IMR-90 (cell line): ENCODE data around the gene BYSL. TPM values are rescaled to one million over a fixed set of nuclear protein-coding genes. Genes with fewer than 3 reads are reported as not detected.

Experiments
- ATAC-seq: fragments of 200-7000 bp; cut with Tn5 transposase; 2 replicates; pipeline ENCODE4 v1.9.1; 2020; ENCODE audit warnings: low read depth, mild to moderate bottlenecking, moderate library complexity
- BruUV-seq: library from RNA; stranded (reverse); fragments of 400-500 nt; replicated peaks from 2 replicates; lab custom pipeline; 2021; lab: Mats Ljungman, UMichigan
- CTCF ChIA-PET: fragments of 300-600 bp; formaldehyde crosslinking; extraction: SDS; loops from one replicate; lab custom pipeline; 2021; ENCODE audit warnings: antibody characterized with exemption; lab: Yijun Ruan, JAX
- POLR2A ChIA-PET: fragments of 300-600 bp; sonication (Branson Sonifier 250); formaldehyde crosslinking; loops from one replicate; lab custom pipeline; 2022; ENCODE audit warnings: antibody characterized with exemption; ENCODE audit not compliant: unreplicated experiment; lab: Charles Lee
- DNase-seq: peaks from one replicate; pipeline ENCODE4 v3.0.0; 2013
- H2AFZ ChIP-seq: replicated peaks from 2 replicates; pipeline ENCODE3; 2013; ENCODE audit warnings: low read length, mild to moderate bottlenecking; ENCODE audit not compliant: poor library complexity
- H2AK5ac ChIP-seq: 2 replicates; pipeline ENCODE4 v1.6.1; 2013; ENCODE audit warnings: low read depth, low read length, inconsistent platforms
- H2AK9ac ChIP-seq: replicated peaks from 2 replicates; pipeline ENCODE3; 2013; ENCODE audit warnings: mild to moderate bottlenecking, low read depth, low read length, moderate library complexity; ENCODE audit not compliant: poor library complexity
- H2BK120ac ChIP-seq: 2 replicates; pipeline ENCODE4 v1.6.1; 2013; ENCODE audit warnings: low read depth, low read length, inconsistent platforms
- H2BK15ac ChIP-seq: 3 replicates; pipeline ENCODE4 v1.6.1; 2013; ENCODE audit warnings: low read depth, low read length, inconsistent platforms
- H2BK20ac ChIP-seq: 2 replicates; pipeline ENCODE4 v1.6.1; 2013; ENCODE audit warnings: low read depth, mild to moderate bottlenecking, inconsistent platforms, low read length, moderate library complexity
- H2BK5ac ChIP-seq: 2 replicates; pipeline ENCODE4 v1.6.1; 2013; ENCODE audit warnings: mild to moderate bottlenecking, low read depth, low read length, inconsistent platforms; ENCODE audit not compliant: poor library complexity, severe bottlenecking
- H3K14ac ChIP-seq: replicated peaks from 2 replicates; pipeline ENCODE4 v1.6.1; 2013; ENCODE audit warnings: low read depth, low read length, inconsistent platforms
- H3K18ac ChIP-seq: 2 replicates; pipeline ENCODE4 v1.6.1; 2013; ENCODE audit warnings: low read depth, low read length, control low read depth
- H3K23ac ChIP-seq: 2 replicates; pipeline ENCODE4 v1.6.1; 2013; ENCODE audit warnings: low read depth, low read length, inconsistent platforms
- H3K27ac ChIP-seq: 2 replicates; pipeline ENCODE4 v1.5.1; 2013; ENCODE audit warnings: mild to moderate bottlenecking, control low read depth, low read length; ENCODE audit not compliant: insufficient read depth
- H3K27me3 ChIP-seq: 2 replicates; pipeline ENCODE4 v1.6.1; 2013; ENCODE audit warnings: low read length; ENCODE audit not compliant: control insufficient read depth, insufficient read depth
- H3K36me3 ChIP-seq: 2 replicates; pipeline ENCODE4 v1.6.1; 2013; ENCODE audit warnings: low read length, mixed read lengths; ENCODE audit not compliant: control insufficient read depth, insufficient read depth
- H3K4ac ChIP-seq: 2 replicates; pipeline ENCODE4 v1.6.1; 2013; ENCODE audit warnings: low read depth, low read length, inconsistent platforms
- H3K4me1 ChIP-seq: 2 replicates; pipeline ENCODE4 v1.6.1; 2013; ENCODE audit warnings: low read length, mixed read lengths; ENCODE audit not compliant: control insufficient read depth, insufficient read depth
- H3K4me2 ChIP-seq: 2 replicates; pipeline ENCODE4 v1.6.1; 2013; ENCODE audit warnings: low read depth, mild to moderate bottlenecking, control low read depth, low read length, moderate library complexity
- H3K4me3 ChIP-seq: 2 replicates; pipeline ENCODE4 v1.5.1; 2013; ENCODE audit warnings: low read depth, mild to moderate bottlenecking, control low read depth, low read length, moderate library complexity; ENCODE audit not compliant: insufficient read depth
- H3K56ac ChIP-seq: 2 replicates; pipeline ENCODE4 v1.6.1; 2013; ENCODE audit warnings: low read length, inconsistent platforms; ENCODE audit not compliant: insufficient read depth; ENCODE audit errors: extremely low read depth
- H3K79me1 ChIP-seq, 2 experiments: 2 replicates each; pipeline ENCODE4 v1.6.1; 2013; ENCODE audit warnings: low read length in 2 of 2, inconsistent platforms in 1 of 2, low read depth in 1 of 2
- H3K9ac ChIP-seq: 2 replicates; pipeline ENCODE4 v1.6.1; 2013; ENCODE audit warnings: low read depth, low read length, control low read depth
- H3K9me1 ChIP-seq: 2 replicates; pipeline ENCODE4 v1.6.1; 2013; ENCODE audit warnings: low read length, inconsistent platforms; ENCODE audit not compliant: insufficient read depth
- H3K9me3 ChIP-seq: 2 replicates; pipeline ENCODE4 v1.6.1; 2013; ENCODE audit warnings: low read length; ENCODE audit not compliant: control insufficient read depth, insufficient read depth
- H4K20me1 ChIP-seq: 2 replicates; pipeline ENCODE4 v1.6.1; 2013; ENCODE audit warnings: low read length, inconsistent platforms; ENCODE audit not compliant: insufficient read depth
- H4K5ac ChIP-seq: 2 replicates; pipeline ENCODE4 v1.6.1; 2013; ENCODE audit warnings: mild to moderate bottlenecking, low read depth, low read length, control low read depth
- H4K8ac ChIP-seq, 2 experiments: 2 replicates each; pipeline ENCODE4 v1.6.1; 2013; ENCODE audit warnings: low read depth in 2 of 2, low read length in 2 of 2, control low read depth in 1 of 2, inconsistent platforms in 1 of 2
- H4K91ac ChIP-seq: 2 replicates; pipeline ENCODE4 v1.6.1; 2013; ENCODE audit warnings: low read depth, low read length, inconsistent platforms; ENCODE audit not compliant: insufficient read depth
- BHLHE40 ChIP-seq: fragments of 150-350 bp; IDR thresholded peaks from 2 replicates; pipeline ENCODE4 v1.6.1; 2016; ENCODE audit warnings: mild to moderate bottlenecking, low read depth, low read length
- CEBPB ChIP-seq: IDR thresholded peaks from 2 replicates; pipeline ENCODE4 v1.6.1; 2012; ENCODE audit warnings: low read depth, low read length, improper control_type of control experiment
- CTCF ChIP-seq: conservative IDR thresholded peaks from 2 replicates; pipeline ENCODE4 v1.5.1; 2012; ENCODE audit warnings: mild to moderate bottlenecking, low read depth, low read length, improper control_type of control experiment
- FOS ChIP-seq: fragments of 150-350 bp; IDR thresholded peaks from 2 replicates; pipeline ENCODE4 v1.6.1; 2016; ENCODE audit warnings: low read depth, low read length
- MAFK ChIP-seq: IDR thresholded peaks from 2 replicates; pipeline ENCODE4 v1.6.1; 2012; ENCODE audit warnings: low read depth, low read length, improper control_type of control experiment
- MAZ ChIP-seq: IDR thresholded peaks from 2 replicates; pipeline ENCODE4 v1.6.1; 2012; ENCODE audit warnings: low read depth, mild to moderate bottlenecking, low read length, improper control_type of control experiment, moderate library complexity, borderline replicate concordance
- MXI1 ChIP-seq: IDR thresholded peaks from 2 replicates; pipeline ENCODE4 v1.6.1; 2012; ENCODE audit warnings: low read depth, mild to moderate bottlenecking, low read length, moderate library complexity, borderline replicate concordance
- NFE2L2 ChIP-seq: fragments of 150-350 bp; IDR thresholded peaks from 2 replicates; pipeline ENCODE4 v1.6.1; 2016; ENCODE audit warnings: low read depth, mild to moderate bottlenecking, low read length
- POLR2A ChIP-seq: IDR thresholded peaks from 2 replicates; pipeline ENCODE4 v1.6.1; 2012; ENCODE audit warnings: mild to moderate bottlenecking, low read depth, low read length
- RAD21 ChIP-seq: IDR thresholded peaks from 2 replicates; pipeline ENCODE4 v1.6.1; 2012; ENCODE audit warnings: low read length, improper control_type of control experiment
- RCOR1 ChIP-seq: IDR thresholded peaks from 2 replicates; pipeline ENCODE4 v1.6.1; 2012; ENCODE audit warnings: mild to moderate bottlenecking, low read length, improper control_type of control experiment; ENCODE audit not compliant: insufficient replicate concordance
- RFX5 ChIP-seq: IDR thresholded peaks from 2 replicates; pipeline ENCODE4 v1.8.0; 2012; ENCODE audit warnings: low read depth, mild to moderate bottlenecking, low read length, moderate library complexity
- SMC3 ChIP-seq: fragments of 150-350 bp; IDR thresholded peaks from 2 replicates; pipeline ENCODE4 v1.6.1; 2016; ENCODE audit warnings: low read depth, mild to moderate bottlenecking, antibody characterized with exemption, low read length, moderate library complexity
- USF2 ChIP-seq: fragments of 150-350 bp; IDR thresholded peaks from 2 replicates; pipeline ENCODE4 v1.6.1; 2017; ENCODE audit warnings: mild to moderate bottlenecking, antibody characterized with exemption, low read length, low read depth
- WGBS, 2 experiments: methylation state at CpG; one replicate each; pipeline versions ENCODE4 v1.1.5 to v1.1.7; 2013; ENCODE audit warnings: missing lambda C conversion rate in 2 of 2; ENCODE audit not compliant: insufficient read length in 1 of 2; ENCODE audit errors: extremely low coverage in 2 of 2; 5-methylcytosine and 5-hydroxymethylcytosine counted together
- dilution Hi-C: fragments of 300-500 bp; cut with HindIII; formaldehyde crosslinking; loops from one replicate; pipeline ENCODE4 v1.14.3; 2018; ENCODE audit warnings: low sequenced_read_pairs; ENCODE audit not compliant: unreplicated experiment
- in situ Hi-C: fragments of 300-500 bp; cut with MboI; formaldehyde crosslinking; loops from 3 replicates; pipeline ENCODE4 v1.14.3; 2019; ENCODE audit warnings: low sequenced_read_pairs, inconsistent platforms, mixed read lengths
- intact Hi-C: fragments of 100-400 bp; cut with micrococcal nuclease; formaldehyde crosslinking; loops from 2 replicates; pipeline ENCODE4 v1.10.0; 2022
- polyA plus RNA-seq, 3 experiments: library from polyadenylated mRNA; depleted of rRNA; stranded (reverse); fragments of >200 nt; gene quantifications; 2 replicates each; pipeline ENCODE4 v1.2.3, GENCODE V29; 2012; ENCODE audit warnings: low replicate concordance in 1 of 3
- total RNA-seq: library from RNA; depleted of rRNA; stranded (reverse); fragments of >200 nt; gene quantifications from 2 replicates; pipeline ENCODE4 v1.2.3, GENCODE V29; 2012

BYSL gene
- total and polyA plus RNA-seq, 2 of the 4 experiments (the other 2 are of a cell fraction) = 26.7 to 36.3 TPM

- in situ Hi-C loops = no loop called here
- Histone ChIP-seq H2BK5ac (no peak overlapping the region), H3K23ac (no peak overlapping the region), H2BK15ac (no peak overlapping the region), H3K4me2 (no peak overlapping the region), H2AK5ac (no peak overlapping the region), H2AK9ac (no peak overlapping the region), H3K27me3 (no peaks in the 10 kb centered on the region), H2BK120ac (no peak overlapping the region), H4K8ac (no peak overlapping the region), H3K9me1 (peaks cover 6% of the 10 kb centered on the region; the same call in 1 of the 2 replicates), H3K56ac (no peak overlapping the region), H3K36me3 (no peaks in the 10 kb centered on the region), H4K5ac (no peak overlapping the region), H2AFZ (no peak overlapping the region), H3K14ac (no peak overlapping the region), H3K4ac (no peak overlapping the region), H3K4me1 (peaks cover 3% of the 10 kb centered on the region; the same call in 1 of the 2 replicates), H3K4me3 (no peak overlapping the region), H3K18ac (no peak overlapping the region), H3K9me3 (no peaks in the 10 kb centered on the region), H3K9ac (no peak overlapping the region), H2BK20ac (no peak overlapping the region), H4K20me1 (no peaks in the 10 kb centered on the region), H4K91ac (no peak overlapping the region), H3K27ac (no peak overlapping the region), H3K79me1 (no peaks in the 10 kb centered on the region)
- 80% methylated on average over 1 of the region's 6 CpGs; no CpG with 5 or more reads in 1 of the 2 experiments for WGBS, 2 experiments
- no TSS peak for BruUV-seq
- POLR2A ChIA-PET = no interaction called here
- intact Hi-C loops = no loop called here
- CTCF ChIA-PET = no interaction called here
- no peak for ATAC-seq
- dilution Hi-C loops = no loop called here
- TF ChIP-seq SMC3 (no peak), POLR2A (no peak), USF2 (no peak), MAFK (no peak), RCOR1 (no peak), RFX5 (no peak), FOS (no peak), BHLHE40 (no peak), CTCF (no peak), NFE2L2 (no peak), MXI1 (no peak), RAD21 (no peak), CEBPB (no peak), MAZ (no peak)
- DNase-seq = no peak
Observed at GRCh38 chr6:41958022-41958856, 36.9 kb downstream of the BYSL start.
